BJ (cell line): Measurements from ENCODE around the gene ATG12. TPM values are rescaled to one million over a fixed set of nuclear protein-coding genes. Genes with fewer than 3 reads are reported as not detected.

ENCODE experiments used
- CTCF ChIA-PET: fragments of 350-600 bp; formaldehyde crosslinking; extraction: SDS; loops from one replicate; lab custom pipeline; 2021; ENCODE audit warnings: antibody characterized with exemption, inconsistent platforms; lab: Yijun Ruan, JAX
- POLR2A ChIA-PET: fragments of 300-600 bp; sonication (Branson Sonifier 250); formaldehyde crosslinking; extraction: SDS; loops from one replicate; lab custom pipeline; 2021; ENCODE audit warnings: antibody characterized with exemption; lab: Charles Lee
- DNase-seq: peaks from one replicate; pipeline ENCODE4 v3.0.0-alpha.2; 2011; ENCODE audit warnings: low read depth
- H3K27me3 ChIP-seq: 2 replicates; pipeline ENCODE4 v1.6.0; 2011; ENCODE audit warnings: low read length; ENCODE audit not compliant: control insufficient read depth, insufficient read depth
- H3K36me3 ChIP-seq: 2 replicates; pipeline ENCODE4 v1.5.1; 2011; ENCODE audit warnings: low read length; ENCODE audit not compliant: control insufficient read depth, insufficient read depth
- H3K4me3 ChIP-seq: 2 replicates; pipeline ENCODE4 v1.5.1; 2011; ENCODE audit warnings: low read depth, mild to moderate bottlenecking, control low read depth, low read length
- CTCF ChIP-seq: IDR thresholded peaks from 2 replicates; pipeline ENCODE4 v1.5.1; 2011; ENCODE audit warnings: low read depth, mild to moderate bottlenecking, control low read depth, inconsistent platforms, low read length, moderate library complexity; ENCODE audit not compliant: insufficient read depth
- polyA plus RNA-seq: library from polyadenylated mRNA; depleted of rRNA; stranded (reverse); fragments of >200 nt; gene quantifications from 2 replicates; pipeline ENCODE4 v1.2.3, GENCODE V29; 2011

Gene ATG12
- polyA plus RNA-seq, 1 experiment = 34.6 TPM

DNA sequence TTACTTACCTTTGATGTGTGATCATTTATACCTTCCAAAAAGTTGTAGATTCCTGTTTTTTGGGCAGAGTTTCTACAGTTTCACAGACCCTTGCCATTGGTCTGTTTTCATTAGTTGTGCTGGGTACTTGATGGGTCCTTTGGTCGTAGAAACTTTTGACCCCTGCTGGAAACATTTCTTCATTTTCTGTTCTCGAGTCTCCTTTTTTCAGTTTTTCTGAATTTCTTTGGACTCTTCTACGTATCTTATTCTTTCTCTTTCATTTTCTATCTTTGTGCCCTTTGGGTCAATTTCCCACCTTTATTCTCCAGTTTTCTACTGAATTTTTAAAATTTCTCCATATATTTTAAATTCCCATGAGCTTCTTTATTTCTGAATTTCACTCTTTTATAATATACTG, 17.0 kb upstream of the ATG12 start:
- TF ChIP-seq CTCF = no peak
- ChIA-PET POLR2A (no interaction called here), CTCF (interaction anchor here (1.0 to 1.1 kb wide), 2 partner anchors 124 to 173 kb away, joined by 3 read pairs; no protein-coding TSS in a partner anchor)
- no peak for DNase-seq
- Histone ChIP-seq H3K36me3 (no peaks in the 10 kb centered on the region), H3K4me3 (no peak overlapping the region), H3K27me3 (no peaks in the 10 kb centered on the region)

GRCh38 chr5:115857626-115858349, 16.4 kb upstream of the ATG12 start:
- Histone ChIP-seq H3K36me3 (no peaks in the 10 kb centered on the region), H3K4me3 (no peak overlapping the region), H3K27me3 (no peaks in the 10 kb centered on the region)
- DNase-seq = no peak
- ChIA-PET POLR2A (no interaction called here), CTCF (interaction anchor here (1.0 kb wide), 1 partner anchor 174 kb away, joined by 3 read pairs; no protein-coding TSS in a partner anchor)
- TF ChIP-seq CTCF = no peak

DNA sequence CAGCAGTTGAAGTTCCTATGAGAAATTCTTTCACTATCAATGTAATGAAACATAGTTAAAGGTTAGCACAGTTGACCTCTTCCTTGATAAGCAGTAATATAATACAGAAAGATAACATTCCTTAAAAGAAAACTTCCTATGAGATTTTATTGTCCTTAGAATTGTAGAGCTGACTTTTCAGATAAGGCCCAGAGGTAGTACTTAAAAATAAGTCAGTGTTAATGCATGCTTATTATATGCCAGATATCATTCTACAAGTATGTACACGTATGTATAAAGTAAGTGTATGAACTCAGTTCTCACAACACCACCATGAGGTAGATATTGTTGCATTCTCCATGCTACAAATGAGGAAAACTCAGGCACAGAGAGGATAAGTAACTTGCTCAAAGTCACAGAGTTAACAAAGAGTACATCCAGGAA, 15.7 kb upstream of the ATG12 start:
- no peaks in the 10 kb centered on the region for H3K27me3 ChIP-seq
- DNase-seq = no peak
- TF ChIP-seq CTCF = no peak
- ChIA-PET CTCF (interaction anchor here (0.8 kb wide), 1 partner anchor 88 kb away, joined by 3 read pairs; no protein-coding TSS in a partner anchor), POLR2A (no interaction called here)
- H3K4me3 ChIP-seq = no peak overlapping the region
- no peaks in the 10 kb centered on the region for H3K36me3 ChIP-seq

DNA sequence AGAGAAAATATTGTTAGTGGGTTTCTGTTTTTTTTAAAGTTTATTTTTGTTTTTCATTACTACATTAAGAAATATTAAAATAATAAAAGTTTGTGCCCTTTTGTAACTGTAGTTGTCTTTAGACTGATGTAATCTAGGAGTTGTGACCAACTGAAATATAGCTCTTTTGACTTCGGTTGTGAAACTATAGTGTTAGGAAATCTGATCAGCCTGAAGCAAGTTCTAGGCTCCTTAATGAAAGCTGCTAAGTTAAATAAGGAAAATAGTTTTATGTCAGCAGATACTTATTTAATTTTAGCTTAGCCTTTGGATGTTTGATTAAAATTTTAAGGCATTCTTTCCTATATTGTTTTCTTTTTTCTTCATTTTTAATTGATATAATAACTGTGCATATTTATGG, 14.6 kb upstream of the ATG12 start:
- no peaks in the 10 kb centered on the region for H3K27me3 ChIP-seq
- no peaks in the 10 kb centered on the region for H3K36me3 ChIP-seq
- POLR2A ChIA-PET = no interaction called here
- CTCF ChIA-PET = interaction anchor here (2.0 kb wide), 1 partner anchor 10 kb away, joined by 4 read pairs; no protein-coding TSS in a partner anchor
- TF ChIP-seq CTCF = no peak
- no peak overlapping the region for H3K4me3 ChIP-seq
- no peak for DNase-seq

- H3K27me3 ChIP-seq = no peaks in the 10 kb centered on the region
- POLR2A ChIA-PET = no interaction called here
- CTCF ChIA-PET = no interaction called here
Observed at GRCh38 chr5:115854139-115854538, 12.8 kb upstream of the ATG12 start.

More at GRCh38 chr5:115854139-115854538, 12.8 kb upstream of the ATG12 start:
- H3K4me3 ChIP-seq = no peak overlapping the region
- no peak for TF ChIP-seq CTCF
- no peak for DNase-seq
- no peaks in the 10 kb centered on the region; the same call in 1 of the 2 replicates for H3K36me3 ChIP-seq
